GM19328 (cell line): ENCODE measurements around the gene TBX2.

Source experiments
- ATAC-seq: cut with Tn5 transposase; IDR thresholded peaks from one replicate; pipeline ENCODE4 v1.9.1; 2021; ENCODE audit warnings: mild to moderate bottlenecking, moderate library complexity; ENCODE audit not compliant: unreplicated experiment

Gene TBX2

DNA sequence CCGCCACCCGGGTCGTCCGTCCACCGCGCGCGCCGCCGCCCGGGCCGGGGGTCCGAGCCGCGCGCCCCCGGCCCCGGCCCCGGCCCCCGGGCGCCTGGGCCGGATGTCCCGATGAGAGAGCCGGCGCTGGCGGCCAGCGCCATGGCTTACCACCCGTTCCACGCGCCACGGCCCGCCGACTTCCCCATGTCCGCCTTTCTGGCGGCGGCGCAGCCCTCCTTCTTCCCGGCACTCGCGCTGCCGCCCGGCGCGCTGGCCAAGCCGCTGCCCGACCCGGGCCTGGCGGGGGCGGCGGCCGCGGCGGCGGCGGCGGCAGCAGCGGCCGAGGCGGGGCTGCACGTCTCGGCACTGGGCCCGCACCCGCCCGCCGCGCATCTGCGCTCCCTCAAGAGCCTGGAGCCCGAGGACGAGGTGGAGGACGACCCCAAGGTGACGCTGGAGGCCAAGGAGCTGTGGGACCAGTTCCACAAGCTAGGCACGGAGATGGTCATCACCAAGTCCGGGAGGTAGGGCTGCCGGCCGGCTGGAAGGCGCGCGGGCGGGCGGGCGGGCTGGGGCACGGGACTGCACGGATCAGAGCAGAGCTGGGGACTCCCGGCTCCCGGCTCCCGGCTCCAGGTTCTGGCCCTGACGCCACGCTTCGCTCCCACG lies 548 bp downstream of the TBX2 start:
- no peak for ATAC-seq

DNA sequence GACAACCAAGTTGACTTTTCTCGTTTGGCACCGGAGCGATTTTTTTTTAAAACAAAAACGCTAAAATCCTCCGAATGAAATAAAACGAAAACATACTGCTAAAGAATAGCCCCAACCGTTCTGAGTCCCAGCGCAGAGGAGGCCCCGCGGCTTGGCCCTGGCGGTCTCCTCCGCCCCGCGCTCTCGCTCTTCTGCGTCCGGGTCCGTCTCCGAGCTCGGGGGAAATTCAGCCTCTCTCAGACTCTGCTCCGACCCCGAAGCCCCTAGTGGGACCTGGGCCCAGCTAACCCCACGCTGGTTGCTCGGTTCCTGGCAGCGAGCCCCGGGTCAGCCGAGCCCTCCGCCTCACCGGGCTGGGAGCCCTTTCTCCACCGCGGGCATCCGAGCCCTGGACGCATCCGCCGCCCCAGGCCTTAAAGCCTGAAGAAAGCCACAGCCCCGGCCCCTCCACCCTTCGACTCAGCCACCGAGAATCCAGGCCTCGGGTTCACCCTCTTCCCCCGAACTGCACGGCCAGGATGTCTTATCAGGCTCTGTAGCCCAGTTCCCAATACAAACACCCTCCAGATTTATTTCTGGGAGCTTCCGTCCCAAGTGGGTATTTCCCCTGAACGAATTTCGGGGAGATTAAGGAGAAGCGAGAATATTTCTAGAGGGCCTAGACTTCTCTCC lies 1.2 kb downstream of the TBX2 start:
- no peak for ATAC-seq

DNA sequence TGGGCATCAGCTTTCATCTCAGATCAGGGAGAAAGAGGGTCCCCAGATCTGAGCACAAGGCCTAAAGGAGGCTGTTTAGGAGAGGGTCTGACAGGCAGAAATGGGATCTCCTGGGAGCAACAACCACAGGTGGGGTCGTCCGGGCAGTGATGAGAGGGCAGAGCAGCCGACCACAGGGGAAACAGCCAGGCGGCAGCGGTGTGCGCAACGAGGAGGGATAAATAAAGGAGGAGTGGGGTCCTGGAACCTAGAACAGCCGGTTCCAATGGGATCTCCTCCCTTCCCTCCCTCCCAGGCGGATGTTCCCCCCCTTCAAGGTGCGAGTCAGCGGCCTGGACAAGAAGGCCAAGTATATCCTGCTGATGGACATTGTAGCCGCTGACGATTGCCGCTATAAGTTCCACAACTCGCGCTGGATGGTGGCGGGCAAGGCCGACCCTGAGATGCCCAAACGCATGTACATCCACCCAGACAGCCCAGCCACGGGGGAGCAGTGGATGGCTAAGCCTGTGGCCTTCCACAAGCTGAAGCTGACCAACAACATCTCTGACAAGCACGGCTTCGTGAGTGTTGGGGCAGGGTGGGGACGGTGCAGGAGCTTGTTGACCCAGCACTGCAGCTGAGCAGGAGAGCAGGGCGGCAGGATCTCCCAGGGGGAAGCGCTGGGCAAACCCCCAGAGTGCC lies 1.9 kb downstream of the TBX2 start:
- no peak for ATAC-seq

DNA sequence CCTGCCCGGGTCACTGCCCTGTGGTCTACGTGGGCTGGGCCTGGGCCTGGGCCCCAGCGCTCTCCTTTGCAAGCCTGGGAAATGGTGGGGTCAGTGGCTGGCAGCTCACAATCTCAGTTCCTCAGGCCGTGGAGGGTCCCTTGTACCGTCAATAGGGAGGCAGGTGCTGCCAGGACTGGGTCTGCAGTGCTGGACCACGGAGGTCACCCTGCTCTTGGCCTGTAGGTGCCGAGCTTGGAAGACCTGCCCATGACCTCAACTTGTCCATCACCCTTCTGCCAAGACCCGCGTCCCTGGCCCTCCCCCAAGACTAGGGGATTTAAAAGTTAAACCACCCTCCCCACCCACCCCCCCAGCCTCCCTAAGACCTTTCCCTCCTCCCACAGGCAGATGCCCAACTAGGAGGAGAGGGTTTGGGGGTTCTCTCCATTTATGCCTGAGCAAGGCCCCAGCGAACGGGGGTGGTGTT lies 2.5 kb downstream of the TBX2 start:
- ATAC-seq, result no peak

DNA sequence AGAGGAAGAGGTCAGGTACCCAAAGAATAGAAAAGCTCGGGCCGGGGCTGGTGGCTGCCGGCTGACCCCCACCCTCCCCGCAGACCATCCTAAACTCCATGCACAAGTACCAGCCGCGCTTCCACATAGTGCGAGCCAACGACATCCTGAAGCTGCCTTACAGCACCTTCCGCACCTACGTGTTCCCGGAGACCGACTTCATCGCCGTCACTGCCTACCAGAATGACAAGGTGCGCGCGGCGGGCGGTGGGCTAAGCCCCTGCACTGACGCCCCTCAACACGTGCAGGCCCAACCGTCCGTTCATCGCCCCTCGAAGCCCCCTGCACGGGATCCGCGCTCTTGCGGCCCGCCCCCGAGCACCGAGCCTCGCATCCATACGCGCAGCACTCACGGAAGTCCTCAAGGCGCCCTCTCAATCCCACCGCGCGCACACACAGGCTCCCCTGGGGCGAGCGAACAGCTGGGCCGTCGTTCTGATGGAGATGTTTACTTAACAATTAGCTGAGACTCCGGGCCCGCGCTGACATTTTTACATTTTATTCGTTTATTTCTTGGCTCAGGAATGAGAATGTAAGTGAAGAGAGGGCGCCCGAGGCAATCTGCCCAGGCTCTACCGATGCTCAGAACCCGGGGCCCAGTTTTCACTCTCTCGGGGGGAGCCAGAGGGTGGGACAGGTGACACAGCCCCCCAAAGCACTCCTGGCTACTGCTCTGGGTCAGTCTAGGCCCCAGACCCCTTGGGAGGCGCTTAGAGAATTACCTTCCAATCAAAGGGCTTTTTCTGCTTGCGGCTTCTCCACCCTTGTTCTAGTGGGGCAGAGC lies 3.5 kb downstream of the TBX2 start:
- no peak for ATAC-seq

DNA sequence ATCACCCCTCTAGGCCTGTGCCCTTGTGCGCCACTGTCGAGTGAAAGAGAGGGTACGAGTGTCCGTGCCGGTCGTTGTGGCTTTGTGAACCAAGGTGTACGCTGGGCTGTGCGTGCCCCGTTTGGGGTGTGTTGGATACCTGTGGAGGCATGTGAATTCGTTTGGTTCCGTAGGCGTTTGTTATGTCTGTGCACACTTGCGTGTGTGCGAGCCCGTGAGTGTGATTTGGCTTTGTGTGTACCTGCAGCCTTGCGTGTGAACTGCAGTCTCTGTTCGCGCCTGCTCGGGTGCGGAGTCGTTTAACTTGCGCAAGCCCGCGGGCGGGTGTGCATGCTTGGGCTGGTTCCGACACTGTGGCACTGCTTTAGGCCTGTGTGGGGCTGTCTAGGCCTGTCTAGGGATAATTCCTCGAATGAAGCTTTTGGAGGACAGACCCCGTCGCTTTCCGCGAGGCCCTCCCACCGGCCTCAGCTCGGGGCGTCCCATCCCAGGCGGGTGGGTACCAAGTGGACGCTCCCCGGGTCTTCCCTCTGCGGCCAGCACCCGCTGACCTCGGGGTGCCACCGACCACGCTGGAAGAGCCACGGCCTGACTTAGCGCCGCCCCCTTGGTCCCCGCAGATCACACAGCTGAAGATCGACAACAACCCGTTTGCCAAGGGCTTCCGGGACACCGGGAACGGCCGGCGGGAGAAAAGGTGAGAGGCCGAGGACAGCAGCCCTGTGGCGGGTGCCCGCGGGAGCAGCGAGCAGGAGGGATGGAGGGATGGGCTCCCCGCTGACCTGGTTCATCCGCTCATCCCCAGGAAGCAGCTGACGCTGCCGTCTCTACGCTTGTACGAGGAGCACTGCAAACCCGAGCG lies 4.4 kb downstream of the TBX2 start:
- ATAC-seq, result no peak

DNA sequence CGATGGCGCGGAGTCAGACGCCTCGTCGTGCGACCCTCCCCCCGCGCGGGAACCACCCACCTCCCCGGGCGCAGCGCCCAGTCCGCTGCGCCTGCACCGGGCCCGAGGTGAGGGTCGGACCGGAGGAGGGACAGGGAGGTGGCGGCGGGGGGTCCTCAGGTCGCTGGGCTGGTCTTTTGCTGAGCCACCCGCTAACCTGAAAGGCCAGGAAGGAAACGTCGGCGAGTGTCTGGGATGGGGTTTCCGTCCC lies 4.9 kb downstream of the TBX2 start:
- ATAC-seq, result no peak

DNA sequence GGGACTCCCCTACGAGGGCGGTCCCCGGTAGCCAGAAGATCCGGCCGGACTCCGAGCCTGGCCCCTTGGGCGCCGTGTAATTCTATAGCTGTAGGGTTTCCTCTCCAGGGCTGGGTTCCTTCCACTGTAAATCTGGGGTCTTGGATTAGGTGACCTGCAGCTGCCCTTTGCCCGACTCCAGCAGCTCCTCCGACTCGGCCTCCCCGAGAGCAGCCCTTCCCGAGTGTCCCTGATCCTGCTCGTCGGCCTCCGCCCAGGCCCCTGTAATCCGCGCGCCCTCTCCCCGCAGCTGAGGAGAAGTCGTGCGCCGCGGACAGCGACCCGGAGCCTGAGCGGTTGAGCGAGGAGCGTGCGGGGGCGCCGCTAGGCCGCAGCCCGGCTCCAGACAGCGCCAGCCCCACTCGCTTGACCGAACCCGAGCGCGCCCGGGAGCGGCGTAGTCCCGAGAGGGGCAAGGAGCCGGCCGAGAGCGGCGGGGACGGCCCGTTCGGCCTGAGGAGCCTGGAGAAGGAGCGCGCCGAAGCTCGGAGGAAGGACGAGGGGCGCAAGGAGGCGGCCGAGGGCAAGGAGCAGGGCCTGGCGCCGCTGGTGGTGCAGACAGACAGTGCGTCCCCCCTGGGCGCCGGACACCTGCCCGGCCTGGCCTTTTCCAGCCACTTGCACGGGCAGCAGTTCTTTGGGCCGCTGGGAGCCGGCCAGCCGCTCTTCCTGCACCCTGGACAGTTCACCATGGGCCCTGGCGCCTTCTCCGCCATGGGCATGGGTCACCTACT lies 5.5 kb downstream of the TBX2 start:
- ATAC-seq, result no peak

DNA sequence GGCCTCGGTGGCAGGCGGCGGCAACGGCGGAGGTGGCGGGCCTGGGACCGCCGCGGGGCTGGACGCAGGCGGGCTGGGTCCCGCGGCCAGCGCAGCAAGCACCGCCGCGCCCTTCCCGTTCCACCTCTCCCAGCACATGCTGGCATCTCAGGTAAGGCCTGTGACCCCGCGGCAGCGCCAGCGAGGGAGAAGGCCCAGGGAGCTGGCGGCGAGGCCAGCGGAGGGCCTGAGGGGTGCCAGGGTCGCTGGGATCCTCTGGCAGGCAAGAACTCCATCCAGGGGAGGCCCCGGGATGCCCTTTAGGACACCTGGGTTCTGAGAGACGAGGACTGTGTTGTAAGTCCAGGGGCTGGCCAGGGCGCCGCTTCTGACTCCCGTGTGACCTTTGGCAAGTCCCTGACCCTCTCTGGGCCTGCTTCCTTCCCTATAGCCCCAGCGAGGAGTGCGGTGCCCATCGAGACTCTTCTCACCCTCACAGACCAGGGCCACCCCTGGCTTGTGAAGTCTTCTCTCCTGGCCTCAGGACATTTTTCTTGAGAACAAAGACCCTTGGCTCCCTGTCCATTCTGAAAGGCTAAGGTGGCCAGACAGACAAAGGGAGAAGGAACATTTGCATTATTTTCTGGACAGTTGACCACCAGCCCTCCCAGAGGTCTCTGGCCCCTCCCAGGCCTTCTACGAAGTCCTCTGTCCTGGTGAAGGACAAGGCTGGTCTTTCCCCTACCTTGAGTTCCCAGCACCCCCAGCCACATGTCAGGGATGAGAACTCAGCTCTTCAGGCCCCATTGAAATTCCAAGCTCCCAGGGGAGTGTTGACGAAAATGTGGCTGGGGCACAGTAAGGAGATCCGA lies 6.3 kb downstream of the TBX2 start:
- ATAC-seq, result no peak

DNA sequence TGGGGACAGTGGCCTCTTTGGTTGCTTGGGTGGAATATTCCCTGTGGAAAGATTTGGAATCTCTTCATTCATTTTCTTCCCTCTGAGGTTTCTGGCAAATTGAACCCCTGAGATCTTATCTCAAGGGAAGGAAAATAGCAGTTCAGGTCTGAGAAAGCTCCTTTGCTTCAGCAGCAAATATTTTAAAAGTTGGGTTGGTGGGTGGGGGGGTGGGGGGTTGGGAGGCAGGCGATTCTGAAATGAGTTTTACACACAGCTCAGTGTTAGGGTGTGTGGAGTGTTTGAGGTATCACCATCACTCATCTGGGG lies 6.8 kb downstream of the TBX2 start:
- no peak for ATAC-seq

DNA sequence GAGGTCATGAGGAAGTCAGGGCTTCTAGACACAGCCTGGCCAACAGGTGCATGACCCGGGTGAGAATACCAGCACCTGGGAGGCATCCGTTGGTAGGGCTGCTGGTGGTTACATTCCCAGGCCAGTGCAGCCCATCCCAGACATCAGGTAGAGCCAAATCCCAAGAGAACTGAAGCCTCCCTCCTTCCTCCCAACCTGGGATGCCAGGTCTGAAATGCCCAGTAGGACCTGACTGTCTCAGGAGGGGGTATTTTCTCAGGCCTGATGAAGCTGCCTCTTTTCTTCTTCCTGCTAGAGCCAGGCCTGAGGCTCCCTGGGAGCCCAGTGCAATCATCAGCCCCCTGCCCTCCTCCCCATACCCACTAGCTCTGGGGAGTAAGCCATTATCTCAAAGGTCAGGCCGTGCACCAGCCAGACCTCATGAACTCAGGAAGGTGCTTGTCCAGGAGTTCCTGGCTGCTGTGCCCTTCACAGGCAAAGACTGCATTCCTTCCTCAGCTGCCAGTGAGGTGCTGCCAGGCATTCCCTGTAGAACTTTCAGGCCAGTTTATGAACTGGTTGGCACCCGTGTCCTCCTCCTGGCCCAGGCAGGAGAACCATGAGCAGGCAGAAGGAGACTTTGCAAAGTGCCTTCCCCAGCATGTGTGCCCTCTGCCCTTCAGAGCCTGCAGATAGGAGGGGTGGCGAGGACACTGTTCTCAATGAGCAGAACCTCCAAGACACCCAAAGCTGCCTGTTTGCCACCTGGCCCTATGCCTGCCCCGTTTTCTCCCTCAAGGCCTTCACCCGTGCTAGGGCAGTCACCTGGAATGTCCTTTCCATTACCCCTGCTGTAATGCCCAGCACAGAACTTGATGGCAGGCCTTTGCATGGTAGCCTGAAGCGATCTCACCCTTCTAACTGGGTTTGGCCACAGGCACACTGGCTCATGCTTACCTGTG lies 7.6 kb downstream of the TBX2 start:
- no peak for ATAC-seq

DNA sequence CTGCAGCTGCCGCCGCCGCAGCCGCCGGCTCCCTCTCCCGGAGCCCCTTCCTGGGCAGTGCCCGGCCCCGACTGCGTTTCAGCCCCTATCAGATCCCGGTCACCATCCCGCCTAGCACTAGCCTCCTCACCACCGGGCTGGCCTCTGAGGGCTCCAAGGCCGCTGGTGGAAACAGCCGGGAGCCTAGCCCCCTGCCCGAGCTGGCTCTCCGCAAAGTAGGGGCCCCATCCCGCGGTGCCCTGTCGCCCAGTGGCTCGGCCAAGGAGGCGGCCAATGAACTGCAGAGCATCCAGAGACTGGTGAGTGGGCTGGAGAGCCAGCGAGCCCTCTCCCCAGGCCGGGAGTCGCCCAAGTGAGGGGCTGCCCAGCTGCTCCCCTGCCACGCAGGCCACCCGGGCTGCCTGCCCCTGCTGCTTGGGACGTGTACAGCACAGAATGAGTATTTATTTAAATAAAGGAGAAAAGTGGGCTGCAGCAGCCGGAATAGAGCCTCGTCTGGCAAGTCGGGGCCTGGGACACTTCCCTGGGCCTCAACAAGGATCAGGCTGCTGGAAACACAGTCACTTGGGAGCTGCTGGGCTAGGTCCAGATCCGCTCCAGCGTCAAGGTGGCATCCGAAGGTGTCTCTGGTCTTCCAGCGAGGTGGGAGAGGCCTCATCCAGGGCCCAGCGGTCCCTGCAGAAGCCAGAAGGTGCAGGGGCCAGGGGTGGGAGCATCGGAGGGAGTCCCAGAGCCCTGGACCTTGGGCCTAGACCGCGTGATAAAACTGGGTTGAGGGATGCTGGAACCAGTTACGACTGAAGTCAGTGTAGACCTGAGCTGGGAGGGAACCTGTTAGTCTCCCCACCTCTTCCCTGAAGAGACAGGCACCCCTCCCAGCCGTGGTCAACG lies 8.8 kb downstream of the TBX2 start:
- no peak for ATAC-seq

DNA sequence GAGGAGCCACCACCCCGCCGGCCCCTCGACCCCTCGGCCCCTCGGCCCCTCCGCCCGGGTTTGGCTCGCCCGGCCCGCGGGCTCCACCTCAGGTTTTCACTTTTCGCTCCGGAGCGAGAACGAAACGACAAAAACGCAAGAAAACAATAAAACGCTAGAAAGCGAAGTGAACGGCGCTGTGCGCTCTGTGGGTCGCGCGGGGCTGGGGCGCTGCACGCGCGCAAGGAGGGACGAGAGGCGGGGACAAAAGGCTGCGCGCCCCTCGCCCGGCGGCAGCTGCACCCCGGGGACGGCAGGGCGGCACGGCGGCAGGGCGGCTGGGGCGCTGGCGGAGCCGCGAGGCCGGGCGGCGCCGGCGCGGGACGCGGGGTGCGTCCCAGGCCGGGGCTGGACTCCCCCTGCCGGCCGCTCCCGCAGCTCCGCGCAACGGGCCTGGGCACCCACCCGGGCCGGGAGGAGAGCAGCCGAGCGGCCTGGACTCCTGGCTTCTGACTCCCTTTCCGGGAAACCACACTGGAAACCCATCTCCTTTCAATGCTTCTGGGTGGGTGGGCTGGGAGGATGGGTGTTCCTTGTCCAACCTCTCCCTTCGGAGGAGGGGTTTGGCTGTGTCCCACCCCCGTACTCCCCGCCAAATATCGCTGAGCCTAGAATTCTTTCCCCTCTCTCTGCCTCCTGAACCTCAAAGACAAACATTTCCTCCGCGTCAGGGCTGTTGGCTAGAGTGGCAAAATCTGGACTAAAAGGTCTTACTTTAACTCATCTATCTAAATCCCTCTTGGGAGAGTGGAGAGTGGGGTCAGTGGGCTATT lies 9.9 kb downstream of the TBX2 start:
- no peak for ATAC-seq

DNA sequence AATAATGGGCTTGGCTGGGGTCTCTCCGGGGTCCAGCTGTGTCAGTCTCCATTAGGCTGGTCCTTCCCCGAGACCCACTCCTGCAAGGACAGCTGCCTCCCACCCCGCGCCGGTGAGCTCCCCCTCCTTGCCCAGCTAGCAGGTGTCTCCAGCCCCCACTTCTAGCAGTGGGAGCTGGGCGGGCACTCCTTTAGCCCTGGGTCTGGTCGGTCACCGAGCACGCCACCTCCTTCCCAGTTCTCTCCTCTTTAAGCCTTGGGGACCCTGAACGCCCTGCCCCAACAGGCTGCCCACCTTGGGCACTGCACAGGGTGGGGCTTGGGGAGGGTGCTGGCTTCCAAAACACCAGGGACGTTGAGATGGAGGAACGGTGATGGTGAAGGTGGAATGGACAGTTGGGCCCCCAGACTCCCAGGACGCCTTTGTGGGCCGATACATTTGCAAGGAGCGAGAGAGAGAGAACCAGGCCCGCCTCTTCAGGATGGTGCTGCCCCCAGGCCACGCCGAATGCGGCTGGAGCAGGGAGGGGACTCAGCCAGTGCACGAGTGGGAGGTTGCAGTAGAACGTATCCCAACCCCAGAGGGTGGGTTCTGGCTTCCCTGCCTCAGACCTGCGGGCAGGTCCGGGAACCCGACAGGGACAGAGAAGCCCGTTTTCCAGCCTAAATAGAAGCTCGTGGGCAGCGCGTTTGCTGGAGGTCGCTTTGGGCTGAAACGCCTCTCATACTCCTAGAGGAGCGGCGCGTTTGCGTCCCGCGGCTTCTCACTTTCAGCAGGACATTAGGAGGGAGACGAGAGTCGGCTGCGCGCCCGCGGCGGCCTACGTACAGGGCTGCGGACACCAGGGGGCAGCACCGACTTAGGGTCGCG lies 10.7 kb downstream of the TBX2 start:
- ATAC-seq, result no peak

DNA sequence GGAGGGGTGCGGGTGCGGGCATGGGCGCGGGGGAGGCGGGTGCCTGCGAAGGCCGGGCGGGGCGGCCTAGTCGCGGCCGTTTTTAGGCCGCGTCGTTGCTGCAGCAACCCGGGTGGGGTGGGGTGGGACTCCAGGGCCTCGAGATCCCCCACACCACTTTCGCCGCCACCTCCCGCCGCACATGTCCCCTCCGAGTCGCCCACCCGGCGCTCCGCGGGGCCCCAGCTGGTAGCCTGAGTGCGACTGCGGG lies 11.3 kb downstream of the TBX2 start:
- no peak for ATAC-seq
